Liver (tissue), 9 donors: ENCODE results near the gene PDZD2. TPM values are rescaled to one million over a fixed set of nuclear protein-coding genes. Genes with fewer than 3 reads are reported as not detected.
"Not testable (repeated sequence)": the region's sequence is repeated elsewhere in the genome, so short reads cannot be mapped to it uniquely, and the experiment has no call there.

Experiments used
- DNase-seq: peaks from one replicate; pipeline ENCODE4 v3.0.0-alpha.2; 2017; ENCODE audit warnings: low spot score
- H3K27ac ChIP-seq, 2 donors: one replicate each; pipeline ENCODE4 v1.7.0; 2013; ENCODE audit warnings: inconsistent platforms in 2 of 2, low read length in 2 of 2, control low read depth in 1 of 2, low read depth in 1 of 2, mild to moderate bottlenecking in 1 of 2
- H3K27me3 ChIP-seq, 4 donors: one replicate each; pipeline versions ENCODE4 v1.6.1 to v1.7.0; 2013; ENCODE audit warnings: low read length in 3 of 4, inconsistent platforms in 1 of 4, mild to moderate bottlenecking in 1 of 4, moderate library complexity in 1 of 4; ENCODE audit not compliant: control insufficient read depth in 4 of 4, insufficient read depth in 4 of 4
- H3K36me3 ChIP-seq, 4 donors: one replicate each; pipeline versions ENCODE4 v1.6.1 to v1.7.0; 2013; ENCODE audit warnings: low read length in 3 of 4, mild to moderate bottlenecking in 3 of 4, low read depth in 1 of 4, moderate library complexity in 1 of 4; ENCODE audit not compliant: control insufficient read depth in 4 of 4, insufficient read depth in 3 of 4
- H3K4me1 ChIP-seq, 4 donors: one replicate each; pipeline versions ENCODE4 v1.6.1 to v1.7.0; 2013; ENCODE audit warnings: low read length in 3 of 4, mild to moderate bottlenecking in 3 of 4, moderate library complexity in 1 of 4; ENCODE audit not compliant: control insufficient read depth in 4 of 4, insufficient read depth in 4 of 4
- H3K4me3 ChIP-seq, 3 donors: one replicate each; pipeline versions ENCODE4 v1.6.1 to v1.7.0; 2013; ENCODE audit warnings: low read length in 3 of 3, control low read depth in 1 of 3, low read depth in 1 of 3, mild to moderate bottlenecking in 1 of 3
- H3K9ac ChIP-seq, 2 donors: one replicate each; pipeline ENCODE4 v1.7.0; 2013; ENCODE audit warnings: low read length in 2 of 2, mild to moderate bottlenecking in 2 of 2, moderate library complexity in 2 of 2, control low read depth in 1 of 2, low read depth in 1 of 2
- H3K9me3 ChIP-seq, 4 donors: one replicate each; pipeline versions ENCODE4 v1.6.1 to v1.7.0; 2013; ENCODE audit warnings: low read length in 3 of 4; ENCODE audit not compliant: control insufficient read depth in 4 of 4
- FOXA1 ChIP-seq: IDR thresholded peaks from 2 replicates; pipeline ENCODE4 v1.6.1; 2016; ENCODE audit warnings: antibody characterized with exemption
- GABPA ChIP-seq, 2 donors: IDR thresholded peaks in 1 of 2; conservative IDR thresholded peaks in 1 of 2; 2 replicates each; pipeline ENCODE4 v1.6.1; 2016; ENCODE audit warnings: antibody characterized with exemption in 2 of 2, mild to moderate bottlenecking in 1 of 2, moderate library complexity in 1 of 2
- RAD21 ChIP-seq, 2 donors: IDR thresholded peaks; 2 replicates each; pipeline ENCODE4 v1.6.1; 2016; ENCODE audit warnings: antibody characterized with exemption in 2 of 2, mild to moderate bottlenecking in 2 of 2
- TAF1 ChIP-seq: conservative IDR thresholded peaks from 2 replicates; pipeline ENCODE4 v1.6.1; 2016; ENCODE audit warnings: antibody characterized with exemption, mild to moderate bottlenecking
- WGBS: extraction: QIAGEN DNeasy Blood & Tissue Kit; methylation state at CpG from one replicate; pipeline ENCODE4 v1.1.7; 2013; 5-methylcytosine and 5-hydroxymethylcytosine counted together
- polyA plus RNA-seq, 2 donors: library from polyadenylated mRNA; stranded (reverse) in 1 of 2; unstranded in 1 of 2; fragments of 200-250 nt in 1 of 2; fragments of >200 nt in 1 of 2; fragmentation: Nextera tagmentation in 1 of 2; extraction: Ambion mirVana in 1 of 2; gene quantifications; one replicate each; pipeline versions ENCODE4 v1.2.1 to v1.2.3, GENCODE V29; 2013 to 2015
- total RNA-seq, 2 donors: library from RNA; depleted of rRNA; stranded (reverse); fragments of >200 nt; gene quantifications; one replicate each; pipeline ENCODE4 v1.2.3, GENCODE V29; 2014
- TF ChIP-seq, protein P1 (sequence below): fragments of 150-350 bp; IDR thresholded peaks from 2 replicates; pipeline ENCODE4 v1.5.1; 2017; ENCODE audit warnings: improper control_type of control experiment, low read depth, low read length; ENCODE audit not compliant: missing input control
- TF ChIP-seq, protein P2 (sequence below): IDR thresholded peaks from 2 replicates; pipeline ENCODE4 v1.6.1; 2016; ENCODE audit warnings: antibody characterized with exemption
- donor health status: healthy.
- donor health status: healthy.
- donor health status: healthy.
- donor health status: healthy.
- donor health status: healthy.

Gene PDZD2
- total and polyA plus RNA-seq, 4 donors, result 0.27 to 1.1 (median 0.54) TPM

DNA sequence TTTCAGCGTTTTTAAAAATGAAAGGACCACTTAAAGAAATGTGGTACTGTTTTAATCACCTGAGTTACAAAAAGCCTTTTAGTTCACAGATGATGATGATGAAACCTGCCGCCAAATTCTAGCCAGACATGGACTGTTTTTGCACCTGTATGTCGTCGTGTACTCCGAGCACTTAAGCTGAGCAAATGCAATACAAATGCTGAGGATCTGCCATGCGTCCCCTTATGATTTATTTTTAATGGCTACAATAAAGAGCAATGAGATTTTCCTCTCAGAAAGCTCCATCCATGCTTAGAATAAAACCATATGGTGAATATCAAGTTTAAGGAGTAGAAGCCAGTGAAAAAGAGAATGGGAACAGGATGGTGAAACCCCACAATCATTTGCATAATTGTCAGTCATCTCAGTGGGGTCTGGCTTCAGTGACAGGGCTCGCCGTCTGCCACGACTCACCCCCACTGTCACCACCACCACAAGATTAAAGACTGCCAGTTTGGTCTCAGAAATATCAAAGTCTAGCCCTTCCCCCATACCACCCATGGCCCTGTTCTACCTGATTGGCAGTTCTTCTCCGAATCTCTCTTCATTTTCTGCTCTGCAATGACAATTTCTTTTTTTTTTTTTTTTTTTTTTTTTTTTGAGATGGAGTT lies 375.3 kb downstream of the PDZD2 start:
- Histone ChIP-seq H3K27ac (no peak overlapping the region), H3K9me3 (no peaks in the 10 kb centered on the region), H3K4me1 (no peaks in the 10 kb centered on the region), H3K36me3 (no peaks in the 10 kb centered on the region), H3K9ac (no peak overlapping the region), H3K4me3 (no peak overlapping the region), H3K27me3 (no peaks in the 10 kb centered on the region)
- DNase-seq, result no peak
- TF ChIP-seq TAF1 (no peak), RAD21 (IDR thresholded peaks at IDR 0.05) (no peak)
- TF ChIP-seq, protein P1, sequence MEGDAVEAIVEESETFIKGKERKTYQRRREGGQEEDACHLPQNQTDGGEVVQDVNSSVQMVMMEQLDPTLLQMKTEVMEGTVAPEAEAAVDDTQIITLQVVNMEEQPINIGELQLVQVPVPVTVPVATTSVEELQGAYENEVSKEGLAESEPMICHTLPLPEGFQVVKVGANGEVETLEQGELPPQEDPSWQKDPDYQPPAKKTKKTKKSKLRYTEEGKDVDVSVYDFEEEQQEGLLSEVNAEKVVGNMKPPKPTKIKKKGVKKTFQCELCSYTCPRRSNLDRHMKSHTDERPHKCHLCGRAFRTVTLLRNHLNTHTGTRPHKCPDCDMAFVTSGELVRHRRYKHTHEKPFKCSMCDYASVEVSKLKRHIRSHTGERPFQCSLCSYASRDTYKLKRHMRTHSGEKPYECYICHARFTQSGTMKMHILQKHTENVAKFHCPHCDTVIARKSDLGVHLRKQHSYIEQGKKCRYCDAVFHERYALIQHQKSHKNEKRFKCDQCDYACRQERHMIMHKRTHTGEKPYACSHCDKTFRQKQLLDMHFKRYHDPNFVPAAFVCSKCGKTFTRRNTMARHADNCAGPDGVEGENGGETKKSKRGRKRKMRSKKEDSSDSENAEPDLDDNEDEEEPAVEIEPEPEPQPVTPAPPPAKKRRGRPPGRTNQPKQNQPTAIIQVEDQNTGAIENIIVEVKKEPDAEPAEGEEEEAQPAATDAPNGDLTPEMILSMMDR, result no peak
- TF ChIP-seq, protein P2, sequence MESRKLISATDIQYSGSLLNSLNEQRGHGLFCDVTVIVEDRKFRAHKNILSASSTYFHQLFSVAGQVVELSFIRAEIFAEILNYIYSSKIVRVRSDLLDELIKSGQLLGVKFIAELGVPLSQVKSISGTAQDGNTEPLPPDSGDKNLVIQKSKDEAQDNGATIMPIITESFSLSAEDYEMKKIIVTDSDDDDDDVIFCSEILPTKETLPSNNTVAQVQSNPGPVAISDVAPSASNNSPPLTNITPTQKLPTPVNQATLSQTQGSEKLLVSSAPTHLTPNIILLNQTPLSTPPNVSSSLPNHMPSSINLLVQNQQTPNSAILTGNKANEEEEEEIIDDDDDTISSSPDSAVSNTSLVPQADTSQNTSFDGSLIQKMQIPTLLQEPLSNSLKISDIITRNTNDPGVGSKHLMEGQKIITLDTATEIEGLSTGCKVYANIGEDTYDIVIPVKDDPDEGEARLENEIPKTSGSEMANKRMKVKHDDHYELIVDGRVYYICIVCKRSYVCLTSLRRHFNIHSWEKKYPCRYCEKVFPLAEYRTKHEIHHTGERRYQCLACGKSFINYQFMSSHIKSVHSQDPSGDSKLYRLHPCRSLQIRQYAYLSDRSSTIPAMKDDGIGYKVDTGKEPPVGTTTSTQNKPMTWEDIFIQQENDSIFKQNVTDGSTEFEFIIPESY, result no peak
- WGBS, result 85% methylated on average over 10 of the region's 10 CpGs

DNA sequence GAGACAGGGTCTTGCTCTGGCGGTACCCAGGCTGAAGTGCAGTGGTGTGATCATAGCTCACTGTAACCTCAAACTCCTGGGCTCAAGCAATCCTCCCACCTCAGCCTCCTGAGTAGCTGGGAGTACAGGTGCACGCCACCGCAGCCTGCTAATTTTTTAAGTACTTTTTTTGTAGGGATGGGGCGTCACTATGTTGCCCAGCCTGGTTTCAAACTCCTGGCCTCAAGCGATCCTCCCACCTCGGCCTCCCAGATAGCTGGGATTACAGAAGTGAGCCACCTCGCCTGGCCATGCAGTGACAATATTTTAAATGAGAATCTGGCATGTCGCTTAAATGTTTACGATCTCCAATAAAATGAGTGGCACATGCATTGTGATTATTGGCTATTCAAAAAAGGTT lies 376.3 kb downstream of the PDZD2 start:
- H3K27ac ChIP-seq, H3K4me1 ChIP-seq, H3K9me3 ChIP-seq, H3K9ac ChIP-seq, DNase-seq, H3K27me3 ChIP-seq, H3K4me3 ChIP-seq, H3K36me3 ChIP-seq: not testable (repeated sequence)
- WGBS, result 95% methylated on average over 9 of the region's 9 CpGs

DNA sequence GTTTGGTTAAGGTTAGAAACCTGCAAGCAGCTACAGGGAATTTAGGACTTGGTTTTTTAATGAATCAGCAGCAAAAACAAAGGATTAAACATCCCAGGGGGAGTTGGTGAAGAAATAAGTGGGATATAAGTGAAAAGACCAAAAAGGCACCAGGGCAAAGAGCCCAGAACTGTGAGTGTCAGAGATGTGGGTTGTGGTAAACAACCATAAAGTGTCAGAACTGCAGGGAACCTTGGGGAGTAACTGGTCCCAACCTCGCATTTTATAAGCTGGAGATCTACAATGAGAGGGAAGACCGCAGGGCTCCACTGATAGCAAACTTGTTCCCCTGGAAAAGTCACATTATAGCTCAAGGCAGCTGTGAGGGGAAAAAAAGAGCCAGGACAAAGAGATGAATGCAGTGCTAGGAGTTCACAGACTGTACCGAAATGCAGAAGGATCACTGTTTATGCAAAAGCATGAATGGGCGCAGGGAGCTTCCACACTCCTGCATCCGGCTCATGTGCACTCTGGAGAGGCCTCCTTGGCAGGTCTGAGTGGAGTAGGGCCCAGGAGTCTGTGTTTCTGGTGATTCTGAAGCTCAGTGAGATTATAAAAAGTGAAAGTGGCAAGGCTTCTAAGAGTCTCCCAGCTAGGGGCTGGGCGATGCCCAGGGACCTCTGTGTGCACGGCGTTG lies 378.9 kb downstream of the PDZD2 start:
- Histone ChIP-seq H3K4me1 (no peaks in the 10 kb centered on the region), H3K9me3 (no peaks in the 10 kb centered on the region), H3K9ac (no peak overlapping the region), H3K36me3 (no peaks in the 10 kb centered on the region), H3K4me3 (no peak overlapping the region), H3K27ac (no peak overlapping the region), H3K27me3 (no peaks in the 10 kb centered on the region)
- WGBS, result 81% methylated on average over 8 of the region's 8 CpGs
- TF ChIP-seq GABPA (IDR thresholded peaks at IDR 0.05 in 1 of 2, conservative IDR thresholded peaks at IDR 0.05 in 1 of 2), result no peak
- no peak for TF ChIP-seq FOXA1
- DNase-seq, result no peak
